Measurements from ENCODE around the gene HAX1. TPM values are rescaled to one million over a fixed set of nuclear protein-coding genes. Genes with fewer than 3 reads are reported as not detected.

Gene HAX1
- polyA plus RNA-seq, 1 donor from 2014 or later = 126 TPM

DNA sequence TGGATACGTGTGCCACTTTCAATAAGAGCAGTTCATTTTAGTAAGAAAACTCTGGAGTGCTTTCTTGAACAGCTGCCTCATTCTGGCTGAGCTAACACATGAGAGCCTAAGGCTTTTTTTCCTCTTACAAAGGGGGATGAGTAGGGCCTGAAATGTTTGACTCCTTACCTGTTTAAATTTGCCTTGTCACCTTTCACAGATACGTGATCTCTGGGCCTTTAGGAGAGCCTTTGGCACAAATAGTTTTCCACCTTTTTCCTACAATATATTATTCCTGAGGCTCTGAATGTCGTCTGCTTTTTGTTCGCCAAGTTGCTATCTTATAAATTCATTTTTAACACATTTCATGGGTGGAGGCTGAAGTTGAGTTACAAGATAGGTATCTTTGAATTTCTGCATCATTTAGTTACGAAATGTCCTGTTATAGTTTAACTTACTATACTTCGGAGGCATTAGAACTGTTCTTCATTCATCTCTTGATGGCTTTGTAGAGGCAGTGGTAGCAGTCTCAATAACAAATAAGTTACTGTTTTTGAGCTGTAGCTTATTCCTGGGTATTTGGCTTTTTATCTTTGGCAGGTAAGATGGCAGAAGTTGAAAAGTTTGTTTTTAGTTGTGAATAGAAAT lies 34.4 kb upstream of the HAX1 start:
- Histone ChIP-seq H3K9me3 (ENCODE audit: low read length) (no peaks in the 10 kb centered on the region), H3K79me2 (replicated peaks; ENCODE audit: insufficient read depth, low read length) (no peaks in the 10 kb centered on the region), H4K20me1 (ENCODE audit: insufficient read depth) (peaks cover 6% of the 10 kb centered on the region), H2AFZ (ENCODE audit: low read depth, low read length) (no peak overlapping the region), H3K4me3 (ENCODE audit: low read length) (no peak overlapping the region), H3F3A (ENCODE audit: insufficient read depth, low read length, poor library complexity, severe bottlenecking) (no peaks in the 10 kb centered on the region), H3K9me2 (ENCODE audit: insufficient read depth, low read length) (no peaks in the 10 kb centered on the region), H3K36me3 (ENCODE audit: insufficient read depth, low read length) (peaks cover 14% of the 10 kb centered on the region), H3K27me3 (ENCODE audit: insufficient read depth, low read depth, low read length) (no peaks in the 10 kb centered on the region), H3K9ac (ENCODE audit: low read length) (no peak overlapping the region), H3K27ac (ENCODE audit: low read length) (no peak overlapping the region), H3K4me2 (ENCODE audit: low read length) (no peak overlapping the region)
- TF ChIP-seq EP300 (conservative IDR thresholded peaks at IDR 0.05; ENCODE audit: poor library complexity, severe bottlenecking) = no peak
- TF ChIP-seq SMC3 (conservative IDR thresholded peaks at IDR 0.05; ENCODE audit: poor library complexity) = no peak
- TF ChIP-seq, protein P1, sequence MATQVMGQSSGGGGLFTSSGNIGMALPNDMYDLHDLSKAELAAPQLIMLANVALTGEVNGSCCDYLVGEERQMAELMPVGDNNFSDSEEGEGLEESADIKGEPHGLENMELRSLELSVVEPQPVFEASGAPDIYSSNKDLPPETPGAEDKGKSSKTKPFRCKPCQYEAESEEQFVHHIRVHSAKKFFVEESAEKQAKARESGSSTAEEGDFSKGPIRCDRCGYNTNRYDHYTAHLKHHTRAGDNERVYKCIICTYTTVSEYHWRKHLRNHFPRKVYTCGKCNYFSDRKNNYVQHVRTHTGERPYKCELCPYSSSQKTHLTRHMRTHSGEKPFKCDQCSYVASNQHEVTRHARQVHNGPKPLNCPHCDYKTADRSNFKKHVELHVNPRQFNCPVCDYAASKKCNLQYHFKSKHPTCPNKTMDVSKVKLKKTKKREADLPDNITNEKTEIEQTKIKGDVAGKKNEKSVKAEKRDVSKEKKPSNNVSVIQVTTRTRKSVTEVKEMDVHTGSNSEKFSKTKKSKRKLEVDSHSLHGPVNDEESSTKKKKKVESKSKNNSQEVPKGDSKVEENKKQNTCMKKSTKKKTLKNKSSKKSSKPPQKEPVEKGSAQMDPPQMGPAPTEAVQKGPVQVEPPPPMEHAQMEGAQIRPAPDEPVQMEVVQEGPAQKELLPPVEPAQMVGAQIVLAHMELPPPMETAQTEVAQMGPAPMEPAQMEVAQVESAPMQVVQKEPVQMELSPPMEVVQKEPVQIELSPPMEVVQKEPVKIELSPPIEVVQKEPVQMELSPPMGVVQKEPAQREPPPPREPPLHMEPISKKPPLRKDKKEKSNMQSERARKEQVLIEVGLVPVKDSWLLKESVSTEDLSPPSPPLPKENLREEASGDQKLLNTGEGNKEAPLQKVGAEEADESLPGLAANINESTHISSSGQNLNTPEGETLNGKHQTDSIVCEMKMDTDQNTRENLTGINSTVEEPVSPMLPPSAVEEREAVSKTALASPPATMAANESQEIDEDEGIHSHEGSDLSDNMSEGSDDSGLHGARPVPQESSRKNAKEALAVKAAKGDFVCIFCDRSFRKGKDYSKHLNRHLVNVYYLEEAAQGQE (IDR thresholded peaks at IDR 0.05; ENCODE audit: borderline replicate concordance) = no peak
- TF ChIP-seq EZH2 (IDR thresholded peaks at IDR 0.05; ENCODE audit: borderline replicate concordance, insufficient read depth, low read length, poor library complexity, severe bottlenecking) = no peak
- TF ChIP-seq, protein P2, sequence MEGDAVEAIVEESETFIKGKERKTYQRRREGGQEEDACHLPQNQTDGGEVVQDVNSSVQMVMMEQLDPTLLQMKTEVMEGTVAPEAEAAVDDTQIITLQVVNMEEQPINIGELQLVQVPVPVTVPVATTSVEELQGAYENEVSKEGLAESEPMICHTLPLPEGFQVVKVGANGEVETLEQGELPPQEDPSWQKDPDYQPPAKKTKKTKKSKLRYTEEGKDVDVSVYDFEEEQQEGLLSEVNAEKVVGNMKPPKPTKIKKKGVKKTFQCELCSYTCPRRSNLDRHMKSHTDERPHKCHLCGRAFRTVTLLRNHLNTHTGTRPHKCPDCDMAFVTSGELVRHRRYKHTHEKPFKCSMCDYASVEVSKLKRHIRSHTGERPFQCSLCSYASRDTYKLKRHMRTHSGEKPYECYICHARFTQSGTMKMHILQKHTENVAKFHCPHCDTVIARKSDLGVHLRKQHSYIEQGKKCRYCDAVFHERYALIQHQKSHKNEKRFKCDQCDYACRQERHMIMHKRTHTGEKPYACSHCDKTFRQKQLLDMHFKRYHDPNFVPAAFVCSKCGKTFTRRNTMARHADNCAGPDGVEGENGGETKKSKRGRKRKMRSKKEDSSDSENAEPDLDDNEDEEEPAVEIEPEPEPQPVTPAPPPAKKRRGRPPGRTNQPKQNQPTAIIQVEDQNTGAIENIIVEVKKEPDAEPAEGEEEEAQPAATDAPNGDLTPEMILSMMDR (IDR thresholded peaks at IDR 0.05; ENCODE audit: poor library complexity, severe bottlenecking) = no peak
- TF ChIP-seq MXI1 (conservative IDR thresholded peaks at IDR 0.05; ENCODE audit: poor library complexity, severe bottlenecking) = no peak
- no peak for TF ChIP-seq POLR2AphosphoS5 (IDR thresholded peaks at IDR 0.05)
- TF ChIP-seq TAF1 (IDR thresholded peaks at IDR 0.05; ENCODE audit: low read depth) = no peak
- TF ChIP-seq RAD21 (conservative IDR thresholded peaks at IDR 0.05) = no peak

DNA sequence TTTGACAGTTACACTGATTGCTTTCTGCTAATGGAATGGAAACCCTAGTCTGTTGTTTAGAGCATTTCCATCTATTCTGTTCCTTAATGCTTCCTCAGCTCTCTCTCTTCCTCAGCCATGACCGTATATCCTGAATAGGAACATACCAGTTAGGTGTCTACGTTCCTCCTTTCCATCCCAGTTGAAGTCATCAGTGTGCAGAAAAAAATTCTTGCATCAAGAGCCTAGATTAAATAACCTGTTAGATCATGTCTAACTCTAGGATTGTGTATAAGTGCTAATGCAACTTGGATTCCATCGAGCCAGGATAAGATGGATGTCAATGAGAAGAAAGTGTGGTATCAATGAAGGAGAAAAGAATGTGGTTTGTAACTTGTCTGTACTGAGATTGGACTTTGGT lies 32.9 kb upstream of the HAX1 start:
- Histone ChIP-seq H3K4me2 (ENCODE audit: low read length) (no peak overlapping the region), H3K9me2 (ENCODE audit: insufficient read depth, low read length) (no peaks in the 10 kb centered on the region), H3K4me3 (ENCODE audit: low read length) (no peak overlapping the region), H3K79me2 (replicated peaks; ENCODE audit: insufficient read depth, low read length) (no peaks in the 10 kb centered on the region), H3K36me3 (ENCODE audit: insufficient read depth, low read length) (peaks cover 16% of the 10 kb centered on the region), H4K20me1 (ENCODE audit: insufficient read depth) (peaks cover 6% of the 10 kb centered on the region), H3K9me3 (ENCODE audit: low read length) (no peaks in the 10 kb centered on the region), H3K9ac (ENCODE audit: low read length) (no peak overlapping the region), H3K27me3 (ENCODE audit: insufficient read depth, low read depth, low read length) (no peaks in the 10 kb centered on the region), H2AFZ (ENCODE audit: low read depth, low read length) (no peak overlapping the region), H3K27ac (ENCODE audit: low read length) (no peak overlapping the region), H3F3A (ENCODE audit: insufficient read depth, low read length, poor library complexity, severe bottlenecking) (no peaks in the 10 kb centered on the region)
- TF ChIP-seq POLR2AphosphoS5 (IDR thresholded peaks at IDR 0.05) = no peak
- no peak for TF ChIP-seq RAD21 (conservative IDR thresholded peaks at IDR 0.05)
- TF ChIP-seq, protein P1 (IDR thresholded peaks at IDR 0.05; ENCODE audit: borderline replicate concordance) = no peak
- no peak for TF ChIP-seq EZH2 (IDR thresholded peaks at IDR 0.05; ENCODE audit: borderline replicate concordance, insufficient read depth, low read length, poor library complexity, severe bottlenecking)
- TF ChIP-seq TAF1 (IDR thresholded peaks at IDR 0.05; ENCODE audit: low read depth) = no peak
- TF ChIP-seq SMC3 (conservative IDR thresholded peaks at IDR 0.05; ENCODE audit: poor library complexity) = no peak
- TF ChIP-seq EP300 (conservative IDR thresholded peaks at IDR 0.05; ENCODE audit: poor library complexity, severe bottlenecking) = no peak
- no peak for TF ChIP-seq MXI1 (conservative IDR thresholded peaks at IDR 0.05; ENCODE audit: poor library complexity, severe bottlenecking)
- TF ChIP-seq, protein P2 (IDR thresholded peaks at IDR 0.05; ENCODE audit: poor library complexity, severe bottlenecking) = no peak
